GF-D8 (cell line): ENCODE data around the gene CCDC24.
A peak's percentile ranks its signal among the peaks of the same experiment; 100 is the strongest.

ENCODE experiments used
- DNase-seq: peaks from one replicate; lab custom pipeline; 2025; lab: John Stamatoyannopoulos, UW

Gene CCDC24

DNA sequence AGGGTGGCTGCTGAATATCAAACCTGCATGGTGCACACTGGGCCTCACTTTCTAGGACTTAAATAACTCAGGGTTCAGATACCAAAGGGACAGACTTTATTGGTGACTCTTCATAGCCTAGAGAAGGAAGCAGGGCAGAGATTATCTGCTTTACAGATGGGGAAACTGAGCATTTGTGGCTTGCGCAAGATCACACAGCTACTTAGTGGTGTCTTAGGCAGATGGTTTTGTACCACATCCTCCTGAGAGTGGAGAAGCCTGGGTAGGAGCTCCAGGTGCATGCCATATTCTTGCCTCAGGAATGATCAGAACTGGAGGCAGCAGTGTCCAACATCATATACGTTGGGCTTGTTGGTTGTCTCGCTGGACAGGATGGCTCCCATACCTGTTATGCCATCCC is 28.4 kb upstream of the CCDC24 start:
- DNase-seq: no peak

DNA sequence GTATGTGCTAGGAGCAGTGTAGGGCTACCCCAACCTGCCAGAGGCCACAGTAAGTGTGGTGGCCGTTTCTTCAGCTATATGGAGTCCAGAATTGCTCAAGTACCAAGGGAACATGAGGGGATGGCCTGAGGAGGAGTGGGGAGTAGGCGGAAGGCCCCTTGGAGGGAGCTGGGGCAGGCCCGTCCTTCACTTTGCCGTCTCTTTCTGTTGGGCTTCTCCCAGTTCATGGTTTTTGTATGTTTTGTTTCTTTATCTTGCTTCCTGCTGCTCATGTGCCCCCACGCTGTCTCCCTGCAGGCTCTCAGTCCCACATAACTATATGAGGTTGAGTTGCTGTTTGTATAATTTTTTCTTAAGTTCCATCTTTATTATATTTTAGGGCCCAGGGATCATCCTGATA is 27.5 kb upstream of the CCDC24 start:
- no peak for DNase-seq

GRCh38 chr1:43965316-43965715 is 26.1 kb upstream of the CCDC24 start:
- no peak for DNase-seq

DNA sequence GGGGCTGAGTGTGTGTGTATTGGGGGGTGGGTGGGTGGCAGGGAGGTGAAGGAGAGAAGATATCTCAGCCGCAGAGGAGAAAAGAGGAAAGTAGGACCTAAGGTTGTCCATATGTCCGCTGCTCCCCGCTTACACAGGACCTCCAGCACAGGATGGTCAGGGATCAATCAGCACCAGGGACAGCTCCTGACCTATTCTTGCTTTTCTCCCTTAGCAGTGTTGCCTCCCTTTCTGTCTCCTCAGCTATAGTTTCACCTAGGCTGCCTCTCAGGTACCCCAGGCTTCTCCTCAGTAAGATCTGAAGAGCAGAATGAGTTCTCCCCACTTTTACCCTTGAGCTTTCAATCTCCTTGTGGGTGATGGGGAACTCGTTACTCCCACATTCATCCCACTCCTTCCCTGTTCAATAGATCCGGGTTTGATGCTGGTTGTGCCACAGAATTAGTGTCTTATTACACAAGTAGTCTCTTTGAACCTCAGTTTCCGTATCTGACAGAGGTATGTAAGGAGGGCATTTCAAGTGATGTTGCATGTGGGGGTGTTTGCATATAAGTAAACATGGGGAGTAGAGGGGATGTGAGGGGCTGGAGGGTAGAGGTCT is 23.0 kb upstream of the CCDC24 start:
- no peak for DNase-seq

- DNase-seq: no peak
Observed at GRCh38 chr1:43969416-43969745, 22.0 kb upstream of the CCDC24 start.

DNA sequence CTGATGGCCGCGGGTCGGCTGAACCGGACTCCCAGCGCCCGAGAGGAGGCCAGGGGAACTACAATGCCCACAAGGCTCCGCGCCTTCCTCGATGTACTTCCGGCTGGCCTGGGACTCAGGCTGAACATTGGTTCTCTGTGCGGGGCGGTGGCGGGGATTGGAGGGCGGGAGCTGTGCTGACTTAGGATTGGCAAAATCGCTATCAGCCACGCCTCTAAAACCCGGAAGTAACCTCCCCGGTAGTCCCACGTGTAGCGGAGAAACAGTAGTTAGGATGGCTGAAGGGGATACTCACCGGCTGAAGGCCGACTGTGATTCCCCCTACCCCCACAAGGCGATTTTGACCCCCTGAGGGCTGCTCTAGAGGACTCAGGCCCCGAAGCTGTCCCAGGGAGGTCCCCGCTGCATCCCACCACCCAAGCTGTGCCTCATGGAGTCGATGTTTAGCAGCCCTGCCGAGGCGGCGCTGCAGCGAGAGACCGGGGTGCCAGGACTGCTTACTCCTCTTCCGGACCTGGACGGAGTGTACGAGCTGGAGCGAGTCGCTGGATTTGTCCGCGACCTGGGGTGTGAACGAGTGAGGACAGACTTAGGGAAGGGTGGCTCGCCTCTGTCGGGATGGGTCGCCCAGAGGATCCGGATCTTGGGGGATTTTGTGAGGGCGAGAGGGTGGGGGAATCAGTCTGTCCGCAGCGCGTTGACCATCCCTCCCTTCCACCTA is 21.5 kb upstream of the CCDC24 start, which contains the start of gene DPH2:
Gene DPH2 (plus strand): TSS at position 265 of the 721 bp plus-strand sequence. CDS start 166 bp downstream, at position 431.
- DNase-seq: peak; percentile 87

DNA sequence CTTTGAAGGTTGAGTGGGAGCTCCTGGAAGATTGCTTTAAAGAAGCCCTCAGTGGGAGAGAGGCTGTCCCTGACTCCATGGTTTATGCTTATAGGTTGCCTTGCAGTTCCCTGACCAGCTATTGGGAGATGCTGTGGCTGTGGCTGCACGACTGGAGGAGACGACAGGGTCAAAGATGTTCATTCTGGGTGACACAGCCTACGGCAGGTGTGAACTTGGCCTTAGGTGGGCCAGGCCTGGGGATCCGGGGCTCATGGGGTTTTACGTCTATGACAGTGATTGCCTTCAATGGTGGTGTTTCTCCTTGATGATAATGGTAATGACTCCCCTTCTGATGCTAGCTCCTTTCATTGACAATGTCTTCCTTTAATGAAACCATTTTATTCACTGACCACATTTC is 20.9 kb upstream of the CCDC24 start:
- no peak for DNase-seq

GRCh38 chr1:43970911-43971310 is 20.5 kb upstream of the CCDC24 start:
- no peak for DNase-seq

- no peak for DNase-seq
Observed at GRCh38 chr1:43971336-43971980, 19.9 kb upstream of the CCDC24 start.

DNA sequence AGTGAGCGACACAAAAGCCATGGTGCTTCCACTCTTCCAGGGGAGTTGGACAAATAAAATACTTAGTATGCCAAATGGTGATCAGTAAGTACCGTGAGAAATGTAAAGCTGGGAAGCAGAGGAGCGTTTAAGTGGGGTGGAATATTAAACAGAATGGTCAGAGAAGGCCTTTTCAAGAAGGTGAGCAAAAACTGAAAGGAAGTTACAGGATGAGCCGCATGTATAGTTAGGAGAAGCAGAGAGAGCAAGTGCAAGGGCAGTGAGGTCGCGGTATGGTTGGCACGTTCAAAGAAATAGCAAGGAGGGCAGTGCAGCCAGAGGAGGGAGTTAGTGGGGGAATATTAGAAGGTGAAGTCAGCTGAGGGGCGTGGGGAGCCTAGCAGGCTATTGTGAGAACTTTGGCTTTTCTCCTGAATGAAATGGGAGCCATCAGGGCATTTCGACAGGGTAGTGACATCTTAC is 17.4 kb upstream of the CCDC24 start:
- DNase-seq: no peak

DNA sequence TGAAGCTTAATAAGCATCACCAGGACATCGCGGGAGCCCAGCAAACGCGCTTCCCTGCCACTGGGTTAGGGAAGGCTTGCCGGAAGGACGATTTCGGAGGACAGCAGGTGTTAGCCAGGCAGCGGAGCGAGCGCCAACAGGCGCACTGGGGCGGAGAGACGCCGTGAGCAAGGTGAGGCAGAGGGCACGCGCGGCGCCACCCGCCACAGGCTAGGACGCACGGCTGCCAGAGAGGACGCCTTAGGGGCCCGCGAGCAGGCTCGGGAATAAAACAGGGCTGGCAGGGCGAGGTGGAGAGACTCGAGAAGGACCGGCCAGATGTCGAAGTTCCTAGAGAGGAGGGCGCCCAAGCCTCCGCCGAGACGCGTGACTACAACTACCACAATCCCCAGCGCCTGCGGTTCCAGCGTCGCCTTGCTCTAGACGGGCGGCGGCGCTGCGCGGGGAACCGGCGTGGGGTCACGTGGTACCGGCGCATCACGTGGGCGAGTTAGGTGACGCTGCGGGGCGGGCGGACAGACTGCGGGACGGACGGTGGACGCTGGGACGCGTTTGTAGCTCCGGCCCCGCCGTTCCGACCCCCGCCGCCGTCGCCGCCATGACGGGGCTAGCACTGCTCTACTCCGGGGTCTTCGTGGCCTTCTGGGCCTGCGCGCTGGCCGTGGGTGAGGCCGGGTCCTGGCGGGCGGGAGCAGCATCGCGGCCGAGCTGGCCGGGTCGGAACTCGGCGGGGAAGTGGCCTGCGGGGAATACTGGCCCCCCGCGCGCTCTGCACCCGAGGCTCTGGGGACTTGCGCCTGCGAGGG is 16.8 kb upstream of the CCDC24 start, which contains the start of gene ATP6V0B:
Gene ATP6V0B (plus strand): TSS at position 518 of the 806 bp plus-strand sequence. CDS start 81 bp downstream, at position 599.
- peak; percentile 78 for DNase-seq

DNA sequence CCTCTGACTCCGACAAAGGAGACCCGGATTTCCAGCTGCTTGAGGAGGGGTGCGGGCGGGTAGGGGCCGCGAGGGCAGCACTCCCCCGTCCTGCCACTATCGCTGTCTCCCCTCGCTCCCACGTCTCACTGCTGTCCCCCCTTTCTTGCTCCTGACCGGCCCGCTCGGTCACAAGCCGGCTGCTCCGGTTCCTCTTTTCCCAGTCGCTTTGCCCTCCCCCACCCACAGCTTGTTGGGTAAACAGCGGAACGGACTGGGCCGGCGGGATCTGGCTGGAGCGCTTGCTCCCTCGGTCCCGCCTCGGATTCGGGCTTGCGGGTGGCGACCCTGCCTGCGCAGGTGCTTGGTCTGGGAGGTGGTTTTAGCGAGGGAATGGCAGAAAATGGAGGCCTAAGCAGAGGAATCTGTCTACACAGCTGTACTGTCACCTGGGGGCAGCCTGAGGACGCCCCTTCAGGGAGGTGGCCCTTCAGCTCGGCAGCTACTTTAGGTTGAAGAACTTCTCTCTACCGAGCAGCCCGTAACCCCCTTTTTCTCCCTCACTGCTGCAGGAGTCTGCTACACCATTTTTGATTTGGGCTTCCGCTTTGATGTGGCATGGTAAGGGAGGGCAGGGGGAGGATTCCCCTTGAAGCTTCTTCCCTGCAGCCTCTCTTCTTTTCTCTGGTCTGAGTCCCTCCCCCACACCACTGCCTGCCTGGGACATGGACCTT is 16.0 kb upstream of the CCDC24 start:
- DNase-seq: peak; percentile 34

GRCh38 chr1:43976045-43976444 is 15.4 kb upstream of the CCDC24 start:
- no peak for DNase-seq

DNA sequence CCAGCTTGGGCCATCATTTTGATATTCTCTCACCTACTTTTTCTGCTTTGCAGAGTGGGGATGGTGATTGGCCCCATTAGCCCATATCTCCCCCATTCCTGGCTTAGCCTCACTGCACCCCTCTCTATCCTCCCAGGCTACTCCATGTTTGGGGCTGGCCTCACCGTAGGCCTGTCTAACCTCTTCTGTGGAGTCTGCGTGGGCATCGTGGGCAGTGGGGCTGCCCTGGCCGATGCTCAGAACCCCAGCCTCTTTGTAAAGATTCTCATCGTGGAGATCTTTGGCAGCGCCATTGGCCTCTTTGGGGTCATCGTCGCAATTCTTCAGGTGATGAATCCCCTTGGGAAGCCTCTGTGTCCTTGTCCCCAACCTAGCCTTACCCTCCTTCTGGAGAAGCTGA is 14.5 kb upstream of the CCDC24 start:
- no peak for DNase-seq

GRCh38 chr1:43977376-43978263 is 13.8 kb upstream of the CCDC24 start:
- no peak for DNase-seq

- no peak for DNase-seq
Observed at GRCh38 chr1:43978264-43978550, 13.2 kb upstream of the CCDC24 start.

- DNase-seq: no peak
Observed at GRCh38 chr1:43978551-43979260, 12.7 kb upstream of the CCDC24 start, which contains the start of gene B4GALT2. B4GALT2 (plus strand) TSS chr1:43979210; CDS start chr1:43981161, 1,951 bp downstream.

DNA sequence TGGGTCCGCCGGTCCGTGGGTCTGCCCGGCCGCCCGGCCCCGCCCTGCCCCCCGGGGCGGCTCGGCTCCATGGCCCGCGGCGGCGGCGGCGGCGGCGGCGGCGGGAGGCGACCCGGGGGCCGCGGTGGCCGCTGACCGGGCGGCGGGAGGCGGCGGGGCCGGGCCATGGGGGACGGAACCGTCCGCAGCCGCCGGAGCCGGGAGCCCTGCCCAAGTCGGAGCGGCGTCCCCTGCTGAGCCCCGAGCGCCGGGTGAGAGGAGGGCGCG is 12.2 kb upstream of the CCDC24 start:
- no peak for DNase-seq

DNA sequence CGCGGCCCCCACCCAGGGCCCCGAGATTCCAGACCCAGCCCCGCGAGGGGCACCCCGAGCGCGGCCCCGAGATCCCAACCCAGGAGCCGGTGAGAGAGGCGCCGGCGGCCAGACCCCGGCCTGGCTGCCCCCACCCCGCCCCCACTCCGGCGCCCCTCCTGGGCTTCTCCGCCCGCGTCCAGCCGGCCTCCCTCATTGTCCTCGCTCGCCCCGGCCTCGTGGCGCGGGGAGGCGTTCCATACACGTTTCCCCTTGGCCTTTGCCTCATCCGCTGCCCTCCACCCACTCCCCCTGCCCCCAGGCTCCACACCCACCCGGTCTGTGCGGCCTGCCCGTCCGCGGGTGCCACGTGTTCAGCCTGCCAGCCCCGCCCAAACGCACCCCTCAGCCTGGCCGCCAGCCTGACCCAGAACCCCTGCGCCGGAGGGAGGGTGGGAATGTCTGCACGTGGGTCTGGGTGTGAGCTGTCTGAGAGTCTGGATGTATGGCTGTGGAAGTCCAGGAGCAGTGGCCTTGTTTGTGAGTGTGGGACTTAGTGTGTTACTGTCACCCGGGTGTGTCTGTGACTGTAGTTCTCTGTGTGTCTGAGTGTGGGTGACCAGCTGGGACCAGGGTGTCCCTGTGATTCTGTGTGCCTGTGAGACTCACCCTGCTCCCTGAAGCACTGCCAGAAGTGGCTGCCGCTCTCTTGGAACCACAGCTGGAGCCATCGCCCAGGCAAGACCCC is 11.7 kb upstream of the CCDC24 start:
- DNase-seq: no peak
